ENCODE results near the gene VDAC2.

VDAC2 gene

DNA sequence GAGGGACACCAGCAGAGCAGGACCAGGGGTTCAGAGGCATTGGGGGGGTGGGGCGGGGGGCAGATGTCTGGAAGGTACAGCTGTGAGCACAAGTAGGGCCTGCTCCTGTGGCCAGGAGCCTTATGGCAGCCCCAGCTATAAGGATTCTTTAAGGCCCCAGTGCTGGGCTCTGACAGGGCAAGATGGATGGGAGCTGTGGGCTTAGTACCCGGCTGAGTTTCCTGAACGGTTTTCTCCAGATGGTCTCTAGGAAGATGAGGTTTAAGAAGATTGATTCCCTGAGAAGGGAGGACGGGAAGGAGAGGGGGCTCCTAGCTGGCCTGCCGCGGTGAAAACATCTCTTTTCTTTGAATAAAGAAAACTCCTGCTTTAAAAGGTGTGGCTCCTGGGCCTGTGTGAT lies 55.3 kb downstream of the VDAC2 start:
- H3K4me3 ChIP-seq (ENCODE audit: low read depth, low read length), result no peak overlapping the region
- in situ Hi-C loops (cut with HindIII; ENCODE audit: low sequenced_read_pairs), result no loop called here
- no peak for DNase-seq (ENCODE audit: low read depth)
- TF ChIP-seq, protein P1, sequence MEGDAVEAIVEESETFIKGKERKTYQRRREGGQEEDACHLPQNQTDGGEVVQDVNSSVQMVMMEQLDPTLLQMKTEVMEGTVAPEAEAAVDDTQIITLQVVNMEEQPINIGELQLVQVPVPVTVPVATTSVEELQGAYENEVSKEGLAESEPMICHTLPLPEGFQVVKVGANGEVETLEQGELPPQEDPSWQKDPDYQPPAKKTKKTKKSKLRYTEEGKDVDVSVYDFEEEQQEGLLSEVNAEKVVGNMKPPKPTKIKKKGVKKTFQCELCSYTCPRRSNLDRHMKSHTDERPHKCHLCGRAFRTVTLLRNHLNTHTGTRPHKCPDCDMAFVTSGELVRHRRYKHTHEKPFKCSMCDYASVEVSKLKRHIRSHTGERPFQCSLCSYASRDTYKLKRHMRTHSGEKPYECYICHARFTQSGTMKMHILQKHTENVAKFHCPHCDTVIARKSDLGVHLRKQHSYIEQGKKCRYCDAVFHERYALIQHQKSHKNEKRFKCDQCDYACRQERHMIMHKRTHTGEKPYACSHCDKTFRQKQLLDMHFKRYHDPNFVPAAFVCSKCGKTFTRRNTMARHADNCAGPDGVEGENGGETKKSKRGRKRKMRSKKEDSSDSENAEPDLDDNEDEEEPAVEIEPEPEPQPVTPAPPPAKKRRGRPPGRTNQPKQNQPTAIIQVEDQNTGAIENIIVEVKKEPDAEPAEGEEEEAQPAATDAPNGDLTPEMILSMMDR (IDR thresholded peaks at IDR 0.05; ENCODE audit: low read depth, low read length, missing control alignments), result no peak

DNA sequence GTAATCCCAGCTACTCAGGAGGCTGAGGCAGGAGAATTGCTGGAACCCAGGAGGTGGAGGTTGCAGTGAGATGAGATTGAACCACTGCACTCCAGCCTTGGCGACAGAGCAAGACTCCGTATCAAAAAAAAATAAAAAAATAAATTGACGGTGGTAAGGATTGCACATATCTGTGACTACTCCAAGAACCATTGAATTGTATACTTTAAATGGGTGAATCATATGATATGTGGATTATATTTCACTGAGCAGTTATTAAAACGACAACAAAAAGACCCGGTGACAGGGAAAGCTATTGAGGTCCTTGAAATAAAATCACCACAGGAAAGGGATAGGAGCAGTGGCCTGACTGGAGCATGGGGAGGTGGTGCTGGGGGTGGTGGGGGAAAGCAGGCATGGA lies 56.3 kb downstream of the VDAC2 start:
- DNase-seq (ENCODE audit: low read depth), result no peak
- TF ChIP-seq, protein P1 (IDR thresholded peaks at IDR 0.05; ENCODE audit: low read depth, low read length, missing control alignments), result no peak
- H3K4me3 ChIP-seq (ENCODE audit: low read depth, low read length), result no peak overlapping the region
- in situ Hi-C loops (cut with HindIII; ENCODE audit: low sequenced_read_pairs), result no loop called here

DNA sequence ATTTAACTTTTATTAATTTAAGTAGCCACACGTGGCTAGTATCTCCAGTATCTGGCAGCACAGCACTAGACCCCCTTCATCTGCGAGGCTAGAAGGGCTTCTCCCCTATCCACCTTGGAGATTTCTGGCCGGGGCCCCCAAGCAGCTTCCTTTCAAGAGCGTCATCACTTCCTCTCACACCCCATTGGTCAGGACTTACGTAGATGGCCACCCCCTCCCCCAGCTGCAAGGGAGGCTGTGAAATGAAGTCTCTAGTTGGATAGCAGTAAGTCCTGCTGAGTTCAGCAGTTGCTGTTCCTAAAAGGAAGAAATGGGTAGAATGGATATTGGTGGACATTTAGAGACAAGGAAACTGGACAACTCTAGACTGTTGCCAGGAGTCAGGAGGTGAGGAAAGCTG lies 59.0 kb downstream of the VDAC2 start:
- no peak for DNase-seq (ENCODE audit: low read depth)
- no peak overlapping the region for H3K4me3 ChIP-seq (ENCODE audit: low read depth, low read length)
- TF ChIP-seq, protein P1 (IDR thresholded peaks at IDR 0.05; ENCODE audit: low read depth, low read length, missing control alignments), result no peak
- in situ Hi-C loops (cut with HindIII; ENCODE audit: low sequenced_read_pairs), result no loop called here

DNA sequence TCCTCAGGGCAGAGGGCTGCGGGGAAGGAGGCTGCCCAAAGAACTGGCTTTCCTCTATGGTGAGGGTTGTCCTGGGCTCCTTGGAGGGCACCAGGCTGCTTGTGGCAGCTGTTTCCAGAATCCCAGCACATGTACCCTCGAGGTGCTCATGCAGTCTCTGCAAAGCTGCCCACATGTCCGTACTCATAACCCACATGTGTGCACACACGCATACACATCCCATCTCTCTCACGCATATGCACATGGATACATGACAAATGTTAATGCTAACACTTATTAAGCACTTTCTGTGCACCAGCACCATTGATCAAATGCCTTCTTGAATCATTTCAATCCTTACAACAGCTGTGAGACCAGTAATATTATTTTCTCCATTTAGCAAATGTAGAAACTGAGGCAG lies 61.5 kb downstream of the VDAC2 start:
- TF ChIP-seq, protein P1 (IDR thresholded peaks at IDR 0.05; ENCODE audit: low read depth, low read length, missing control alignments), result no peak
- no peak for DNase-seq (ENCODE audit: low read depth)
- in situ Hi-C loops (cut with HindIII; ENCODE audit: low sequenced_read_pairs), result no loop called here
- no peak overlapping the region for H3K4me3 ChIP-seq (ENCODE audit: low read depth, low read length)

DNA sequence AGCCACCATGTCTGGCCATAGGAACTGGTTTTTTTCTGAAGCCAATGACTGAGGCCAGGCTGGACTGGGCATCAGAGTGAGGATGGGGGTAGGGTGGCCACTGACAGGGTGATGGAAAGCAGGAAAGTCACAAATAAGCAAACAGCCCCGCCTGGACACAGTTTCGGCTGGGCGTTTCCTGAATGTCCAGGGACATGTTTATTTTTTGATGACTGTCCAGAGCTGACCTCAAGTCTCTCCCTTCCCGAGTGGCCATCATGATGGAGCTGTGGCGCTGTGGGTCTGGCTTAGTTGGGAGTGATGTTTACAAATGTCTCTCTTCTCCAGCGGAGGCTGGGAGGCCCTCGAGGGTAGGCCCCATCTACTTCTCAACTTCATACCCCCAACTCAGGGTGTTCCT lies 62.3 kb downstream of the VDAC2 start:
- H3K4me3 ChIP-seq (ENCODE audit: low read depth, low read length), result no peak overlapping the region
- TF ChIP-seq, protein P1 (IDR thresholded peaks at IDR 0.05; ENCODE audit: low read depth, low read length, missing control alignments), result no peak
- DNase-seq (ENCODE audit: low read depth), result no peak
- in situ Hi-C loops (cut with HindIII; ENCODE audit: low sequenced_read_pairs), result no loop called here

DNA sequence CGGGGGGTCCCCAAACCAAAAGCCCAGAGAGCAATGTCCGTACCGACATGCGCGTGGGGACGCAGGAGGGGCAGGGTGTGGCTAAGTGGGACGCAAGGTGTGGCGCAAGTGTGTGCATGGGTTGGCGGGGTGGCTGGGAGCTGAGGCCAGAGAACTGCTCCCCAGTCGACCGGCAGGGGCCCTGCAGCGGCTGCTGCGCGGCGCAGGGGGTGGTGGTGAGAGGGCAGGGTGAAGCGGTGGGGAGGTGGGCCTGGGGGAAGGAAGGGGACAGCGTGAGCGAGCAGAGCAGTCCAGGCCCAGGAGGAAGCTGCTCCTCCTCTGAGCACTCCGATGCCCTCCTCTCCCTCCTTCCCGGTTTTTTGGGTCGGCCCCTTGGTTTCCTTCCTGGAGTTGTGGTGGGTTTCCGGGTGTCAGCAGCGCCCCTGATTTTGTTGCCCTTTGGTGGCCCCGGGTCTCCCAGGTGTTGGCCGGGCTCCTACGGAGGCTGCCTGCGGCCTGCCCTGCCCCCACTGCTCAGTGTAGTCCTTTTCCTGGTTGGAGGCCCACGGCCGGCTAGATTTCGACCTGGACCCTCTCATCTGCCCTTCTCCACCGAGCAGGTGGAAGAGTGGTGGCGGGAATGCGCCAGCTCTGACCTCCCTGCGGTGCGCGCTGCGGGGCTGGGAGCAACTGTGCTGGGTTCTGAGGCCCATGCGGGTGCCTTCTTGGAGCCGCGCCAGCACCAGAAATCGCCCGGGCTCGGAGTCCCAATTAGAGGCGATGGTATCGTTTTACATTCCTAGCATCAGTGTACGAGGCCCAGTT lies 65.7 kb downstream of the VDAC2 start:
- in situ Hi-C loops (cut with HindIII; ENCODE audit: low sequenced_read_pairs), result no loop called here
- H3K4me3 ChIP-seq (ENCODE audit: low read depth, low read length), result no peak overlapping the region
- no peak for DNase-seq (ENCODE audit: low read depth)
- TF ChIP-seq, protein P1 (IDR thresholded peaks at IDR 0.05; ENCODE audit: low read depth, low read length, missing control alignments), result no peak
